ENCODE data around the gene RPS6KC1. TPM values are rescaled to one million over a fixed set of nuclear protein-coding genes. Genes with fewer than 3 reads are reported as not detected.

Gene RPS6KC1
- total RNA-seq, 1 donor from 2014 or later = 16.7 TPM

GRCh38 chr1:213244664-213245091 is 193.6 kb downstream of the RPS6KC1 start:
- no peak overlapping the region for H3K4me3 Mint-ChIP-seq
- no peaks in the 10 kb centered on the region for H3K27me3 Mint-ChIP-seq (ENCODE audit: low read depth)
- no peak overlapping the region for H3K27ac Mint-ChIP-seq (ENCODE audit: unreplicated experiment)
- DNase-seq (ENCODE audit: low read depth, low spot score) = peak; percentile 60
- H3K9me3 Mint-ChIP-seq = no peaks in the 10 kb centered on the region
- peaks cover 17% of the 10 kb centered on the region for H3K4me1 Mint-ChIP-seq
- peaks cover 3% of the 10 kb centered on the region for H3K36me3 Mint-ChIP-seq (ENCODE audit: low read depth)
- peak; percentile 89 for TF ChIP-seq CTCF (conservative IDR thresholded peaks at IDR 0.05)

- peaks cover 22% of the 10 kb centered on the region for H3K4me1 Mint-ChIP-seq
- TF ChIP-seq CTCF (conservative IDR thresholded peaks at IDR 0.05) = no peak
- H3K36me3 Mint-ChIP-seq (ENCODE audit: low read depth) = peaks cover 3% of the 10 kb centered on the region
- H3K27me3 Mint-ChIP-seq (ENCODE audit: low read depth) = no peaks in the 10 kb centered on the region
- no peak overlapping the region for H3K4me3 Mint-ChIP-seq
- DNase-seq (ENCODE audit: low read depth, low spot score) = no peak
- H3K27ac Mint-ChIP-seq (ENCODE audit: unreplicated experiment) = no peak overlapping the region
- no peaks in the 10 kb centered on the region for H3K9me3 Mint-ChIP-seq
These were observed 194.3 kb downstream of the RPS6KC1 start for GRCh38 chr1:213245260-213245910.

GRCh38 chr1:213247038-213247437 is 196.0 kb downstream of the RPS6KC1 start:
- DNase-seq (ENCODE audit: low read depth, low spot score) = no peak
- Mint-ChIP-seq H3K27me3 (ENCODE audit: low read depth) (no peaks in the 10 kb centered on the region), H3K9me3 (no peaks in the 10 kb centered on the region), H3K4me1 (peaks cover 31% of the 10 kb centered on the region), H3K27ac (ENCODE audit: unreplicated experiment) (no peak overlapping the region), H3K4me3 (no peak overlapping the region), H3K36me3 (ENCODE audit: low read depth) (peaks cover 3% of the 10 kb centered on the region)
- no peak for TF ChIP-seq CTCF (conservative IDR thresholded peaks at IDR 0.05)

- Mint-ChIP-seq H3K4me3 (no peak overlapping the region), H3K36me3 (ENCODE audit: low read depth) (peaks cover 3% of the 10 kb centered on the region), H3K9me3 (no peaks in the 10 kb centered on the region), H3K27ac (ENCODE audit: unreplicated experiment) (no peak overlapping the region), H3K4me1 (peaks cover 39% of the 10 kb centered on the region), H3K27me3 (ENCODE audit: low read depth) (no peaks in the 10 kb centered on the region)
- no peak for TF ChIP-seq CTCF (conservative IDR thresholded peaks at IDR 0.05)
- DNase-seq (ENCODE audit: low read depth, low spot score) = no peak
These were observed 198.4 kb downstream of the RPS6KC1 start for GRCh38 chr1:213249395-213249794.

GRCh38 chr1:213250041-213250440 is 199.0 kb downstream of the RPS6KC1 start:
- no peak for DNase-seq (ENCODE audit: low read depth, low spot score)
- peaks cover 39% of the 10 kb centered on the region for H3K4me1 Mint-ChIP-seq
- TF ChIP-seq CTCF (conservative IDR thresholded peaks at IDR 0.05) = no peak
- no peaks in the 10 kb centered on the region for H3K27me3 Mint-ChIP-seq (ENCODE audit: low read depth)
- no peaks in the 10 kb centered on the region for H3K9me3 Mint-ChIP-seq
- H3K27ac Mint-ChIP-seq (ENCODE audit: unreplicated experiment) = no peak overlapping the region
- H3K36me3 Mint-ChIP-seq (ENCODE audit: low read depth) = peaks cover 3% of the 10 kb centered on the region
- H3K4me3 Mint-ChIP-seq = no peak overlapping the region

Data from neural crest cell (in vitro differentiated cells).